Neural crest cell (in vitro differentiated cells): Measurements from ENCODE around the gene ZPR1. TPM values are rescaled to one million over a fixed set of nuclear protein-coding genes. Genes with fewer than 3 reads are reported as not detected.
A peak's percentile ranks its signal among the peaks of the same experiment; 100 is the strongest.

ENCODE experiments used
- DNase-seq: peaks from one replicate; pipeline ENCODE4 v3.0.0; 2021; ENCODE audit warnings: low read depth, mixed read lengths, low spot score
- H3K27ac Mint-ChIP-seq: one replicate; pipeline ENCODE4 v1.8.0; 2021; ENCODE audit warnings: mild to moderate bottlenecking, mixed read lengths; ENCODE audit not compliant: unreplicated experiment
- H3K27me3 Mint-ChIP-seq: 2 replicates; pipeline ENCODE4 v1.8.0; 2021; ENCODE audit warnings: low read depth, mild to moderate bottlenecking, mixed read lengths
- H3K36me3 Mint-ChIP-seq: 2 replicates; pipeline ENCODE4 v1.8.0; 2021; ENCODE audit warnings: low read depth, mild to moderate bottlenecking, mixed read lengths
- H3K4me1 Mint-ChIP-seq: 2 replicates; pipeline ENCODE4 v1.8.0; 2021; ENCODE audit warnings: mixed read lengths
- H3K4me3 Mint-ChIP-seq: one replicate; pipeline ENCODE4 v1.8.0; 2021; ENCODE audit warnings: mild to moderate bottlenecking, mixed read lengths
- H3K9me3 Mint-ChIP-seq: 2 replicates; pipeline ENCODE4 v1.8.0; 2021; ENCODE audit warnings: mixed read lengths
- CTCF ChIP-seq: fragments of 200-600 bp; sonication (generic); conservative IDR thresholded peaks from 2 replicates; pipeline ENCODE4 v1.5.0; 2021; ENCODE audit warnings: antibody characterized with exemption, mild to moderate bottlenecking
- total RNA-seq: library from RNA; stranded (reverse); gene quantifications from 2 replicates; pipeline ENCODE4 v1.2.1, GENCODE V29; 2021

ZPR1 gene
- total RNA-seq, 1 donor from 2014 or later: 44.5 TPM

DNA sequence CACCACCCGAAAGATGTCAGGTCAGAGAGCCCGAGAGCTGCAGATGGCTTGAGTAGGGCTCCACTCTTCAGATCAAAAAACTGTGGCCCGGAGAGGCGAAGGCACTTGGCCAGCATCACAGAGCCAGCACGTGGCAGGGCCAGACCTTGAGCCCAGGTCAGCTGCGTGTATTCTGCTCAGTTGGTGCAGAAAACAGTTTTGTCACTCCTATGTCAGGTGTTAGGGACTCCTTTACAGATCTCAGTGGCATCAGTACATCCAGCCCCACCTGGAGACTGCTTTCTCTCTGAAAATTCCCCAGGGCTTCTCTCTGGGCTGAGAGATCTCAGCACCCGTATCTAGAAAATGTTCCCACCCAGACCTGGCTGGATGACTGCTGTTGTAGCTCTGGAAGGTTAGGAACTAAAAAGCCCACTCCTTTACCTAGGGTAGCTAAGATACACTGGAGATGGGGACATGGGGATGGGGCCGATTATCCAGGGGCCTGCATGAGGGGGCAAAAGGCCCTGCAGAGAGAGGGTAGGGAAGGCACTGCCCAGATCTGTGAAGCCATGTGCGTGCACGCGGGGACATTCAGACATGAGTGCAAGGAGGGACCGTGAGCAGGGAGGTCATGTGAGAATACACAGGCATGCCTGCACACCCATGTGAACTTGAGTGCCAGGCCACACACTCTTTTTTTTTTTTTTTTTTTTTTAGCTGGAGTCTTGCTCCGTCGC lies 46.2 kb upstream of the ZPR1 start:
- Mint-ChIP-seq H3K27ac (no peak overlapping the region), H3K4me3 (peak overlapping the region; percentile 44), H3K4me1 (peaks cover 32% of the 10 kb centered on the region), H3K27me3 (no peaks in the 10 kb centered on the region), H3K9me3 (no peaks in the 10 kb centered on the region), H3K36me3 (no peaks in the 10 kb centered on the region)
- DNase-seq: no peak
- no peak for TF ChIP-seq CTCF

DNA sequence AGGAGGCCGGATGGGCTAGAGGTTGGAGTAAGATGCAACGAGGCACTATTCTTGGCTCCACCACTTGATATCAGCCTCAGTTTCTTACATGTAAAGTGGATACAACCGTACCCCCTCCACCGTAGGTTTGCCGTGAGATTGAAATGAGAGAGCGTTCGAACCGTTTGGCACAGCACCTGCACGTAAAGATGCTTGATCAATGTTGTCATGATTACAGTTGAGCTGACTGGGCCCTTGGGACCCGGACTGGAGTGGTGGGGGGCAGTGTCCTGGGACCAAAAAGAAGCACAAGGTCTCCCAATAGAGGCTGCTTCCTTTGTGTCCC lies 45.6 kb upstream of the ZPR1 start:
- no peak overlapping the region for H3K27ac Mint-ChIP-seq

DNA sequence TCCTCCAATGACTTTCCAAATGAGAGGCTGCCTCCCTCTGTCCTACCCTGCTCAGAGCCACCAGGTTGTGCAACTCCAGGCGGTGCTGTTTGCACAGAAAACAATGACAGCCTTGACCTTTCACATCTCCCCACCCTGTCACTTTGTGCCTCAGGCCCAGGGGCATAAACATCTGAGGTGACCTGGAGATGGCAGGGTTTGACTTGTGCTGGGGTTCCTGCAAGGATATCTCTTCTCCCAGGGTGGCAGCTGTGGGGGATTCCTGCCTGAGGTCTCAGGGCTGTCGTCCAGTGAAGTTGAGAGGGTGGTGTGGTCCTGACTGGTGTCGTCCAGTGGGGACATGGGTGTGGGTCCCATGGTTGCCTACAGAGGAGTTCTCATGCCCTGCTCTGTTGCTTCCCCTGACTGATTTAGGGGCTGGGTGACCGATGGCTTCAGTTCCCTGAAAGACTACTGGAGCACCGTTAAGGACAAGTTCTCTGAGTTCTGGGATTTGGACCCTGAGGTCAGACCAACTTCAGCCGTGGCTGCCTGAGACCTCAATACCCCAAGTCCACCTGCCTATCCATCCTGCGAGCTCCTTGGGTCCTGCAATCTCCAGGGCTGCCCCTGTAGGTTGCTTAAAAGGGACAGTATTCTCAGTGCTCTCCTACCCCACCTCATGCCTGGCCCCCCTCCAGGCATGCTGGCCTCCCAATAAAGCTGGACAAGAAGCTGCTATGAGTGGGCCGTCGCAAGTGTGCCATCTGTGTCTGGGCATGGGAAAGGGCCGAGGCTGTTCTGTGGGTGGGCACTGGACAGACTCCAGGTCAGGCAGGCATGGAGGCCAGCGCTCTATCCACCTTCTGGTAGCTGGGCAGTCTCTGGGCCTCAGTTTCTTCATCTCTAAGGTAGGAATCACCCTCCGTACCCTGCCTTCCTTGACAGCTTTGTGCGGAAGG lies 44.8 kb upstream of the ZPR1 start:
- no peak overlapping the region for H3K27ac Mint-ChIP-seq
- no peaks in the 10 kb centered on the region for H3K36me3 Mint-ChIP-seq
- H3K4me3 Mint-ChIP-seq: no peak overlapping the region
- DNase-seq: no peak
- no peaks in the 10 kb centered on the region for H3K27me3 Mint-ChIP-seq
- H3K4me1 Mint-ChIP-seq: peaks cover 23% of the 10 kb centered on the region
- H3K9me3 Mint-ChIP-seq: no peaks in the 10 kb centered on the region
- TF ChIP-seq CTCF: no peak

More for the DNA sequence above, 45.6 kb upstream of the ZPR1 start:
- peaks cover 31% of the 10 kb centered on the region for H3K4me1 Mint-ChIP-seq
- H3K36me3 Mint-ChIP-seq: no peaks in the 10 kb centered on the region
- no peak overlapping the region for H3K4me3 Mint-ChIP-seq
- no peaks in the 10 kb centered on the region for H3K27me3 Mint-ChIP-seq
- no peaks in the 10 kb centered on the region for H3K9me3 Mint-ChIP-seq
- TF ChIP-seq CTCF: no peak
- no peak for DNase-seq

- Mint-ChIP-seq H3K4me3 (no peak overlapping the region), H3K4me1 (peaks cover 15% of the 10 kb centered on the region), H3K9me3 (no peaks in the 10 kb centered on the region), H3K27ac (no peak overlapping the region), H3K36me3 (no peaks in the 10 kb centered on the region), H3K27me3 (no peaks in the 10 kb centered on the region)
- no peak for TF ChIP-seq CTCF
- DNase-seq: no peak
Measured at GRCh38 chr11:116831790-116832349, 44.0 kb upstream of the ZPR1 start.

DNA sequence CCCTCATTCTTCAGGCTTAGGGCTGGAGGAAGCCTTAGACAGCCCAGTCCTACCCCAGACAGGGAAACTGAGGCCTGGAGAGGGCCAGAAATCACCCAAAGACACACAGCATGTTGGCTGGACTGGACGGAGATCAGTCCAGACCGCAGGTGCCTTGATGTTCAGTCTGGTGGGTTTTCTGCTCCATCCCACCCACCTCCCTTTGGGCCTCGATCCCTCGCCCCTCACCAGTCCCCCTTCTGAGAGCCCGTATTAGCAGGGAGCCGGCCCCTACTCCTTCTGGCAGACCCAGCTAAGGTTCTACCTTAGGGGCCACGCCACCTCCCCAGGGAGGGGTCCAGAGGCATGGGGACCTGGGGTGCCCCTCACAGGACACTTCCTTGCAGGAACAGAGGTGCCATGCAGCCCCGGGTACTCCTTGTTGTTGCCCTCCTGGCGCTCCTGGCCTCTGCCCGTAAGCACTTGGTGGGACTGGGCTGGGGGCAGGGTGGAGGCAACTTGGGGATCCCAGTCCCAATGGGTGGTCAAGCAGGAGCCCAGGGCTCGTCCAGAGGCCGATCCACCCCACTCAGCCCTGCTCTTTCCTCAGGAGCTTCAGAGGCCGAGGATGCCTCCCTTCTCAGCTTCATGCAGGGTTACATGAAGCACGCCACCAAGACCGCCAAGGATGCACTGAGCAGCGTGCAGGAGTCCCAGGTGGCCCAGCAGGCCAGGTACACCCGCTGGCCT lies 42.5 kb upstream of the ZPR1 start:
- DNase-seq: no peak
- no peaks in the 10 kb centered on the region for H3K36me3 Mint-ChIP-seq
- no peaks in the 10 kb centered on the region for H3K27me3 Mint-ChIP-seq
- peaks cover 5% of the 10 kb centered on the region for H3K4me1 Mint-ChIP-seq
- no peaks in the 10 kb centered on the region for H3K9me3 Mint-ChIP-seq
- H3K27ac Mint-ChIP-seq: no peak overlapping the region
- H3K4me3 Mint-ChIP-seq: no peak overlapping the region
- TF ChIP-seq CTCF: no peak
